Neuron (in vitro differentiated cells): ENCODE measurements around the gene BFAR.
"Not testable (repeated sequence)": the region's sequence is repeated elsewhere in the genome, so short reads cannot be mapped to it uniquely, and the experiment has no call there.

Experiments used
- H2AFZ ChIP-seq: one replicate; pipeline ENCODE4 v1.6.1; 2013; ENCODE audit warnings: low read depth, mild to moderate bottlenecking, inconsistent platforms, low read length, moderate library complexity
- H3K27me3 ChIP-seq: one replicate; pipeline ENCODE4 v1.6.1; 2013; ENCODE audit warnings: low read length; ENCODE audit not compliant: insufficient read depth
- H3K36me3 ChIP-seq: one replicate; pipeline ENCODE4 v1.6.1; 2013; ENCODE audit warnings: low read length; ENCODE audit not compliant: insufficient read depth
- H3K4me1 ChIP-seq: one replicate; pipeline ENCODE4 v1.6.1; 2013; ENCODE audit warnings: low read length; ENCODE audit not compliant: insufficient read depth
- H3K4me3 ChIP-seq: 2 replicates; pipeline ENCODE4 v1.5.1; 2013; ENCODE audit warnings: mild to moderate bottlenecking, low read length, moderate library complexity
- H3K9me3 ChIP-seq: one replicate; pipeline ENCODE4 v1.6.1; 2013; ENCODE audit warnings: low read length

Gene BFAR

GRCh38 chr16:14681115-14681514, 48.4 kb downstream of the BFAR start:
- H3K9me3 ChIP-seq, result no peaks in the 10 kb centered on the region
- no peaks in the 10 kb centered on the region for H3K36me3 ChIP-seq
- no peaks in the 10 kb centered on the region for H3K27me3 ChIP-seq
- H2AFZ ChIP-seq, result no peak overlapping the region
- H3K4me1 ChIP-seq, result no peaks in the 10 kb centered on the region
- H3K4me3 ChIP-seq, result no peak overlapping the region

GRCh38 chr16:14682121-14682520, 49.4 kb downstream of the BFAR start:
- H3K9me3 ChIP-seq, result no peaks in the 10 kb centered on the region
- no peak overlapping the region for H2AFZ ChIP-seq
- no peak overlapping the region for H3K4me3 ChIP-seq
- H3K4me1 ChIP-seq, result no peaks in the 10 kb centered on the region
- H3K27me3 ChIP-seq, result no peaks in the 10 kb centered on the region
- no peaks in the 10 kb centered on the region for H3K36me3 ChIP-seq

- not testable (repeated sequence) for H3K4me1 ChIP-seq, H3K9me3 ChIP-seq, H2AFZ ChIP-seq, H3K4me3 ChIP-seq, H3K27me3 ChIP-seq, H3K36me3 ChIP-seq
These were observed 53.4 kb downstream of the BFAR start for GRCh38 chr16:14685870-14686793.

- H3K9me3 ChIP-seq, H2AFZ ChIP-seq, H3K4me1 ChIP-seq, H3K4me3 ChIP-seq, H3K27me3 ChIP-seq, H3K36me3 ChIP-seq: not testable (repeated sequence)
These were observed 61.4 kb downstream of the BFAR start, which contains the start of gene PLA2G10 for GRCh38 chr16:14694129-14694528. PLA2G10 (minus strand) TSS chr16:14694308; CDS start chr16:14694229, 79 bp downstream.

GRCh38 chr16:14701859-14702258, 69.1 kb downstream of the BFAR start:
- H3K36me3 ChIP-seq, H2AFZ ChIP-seq, H3K4me1 ChIP-seq, H3K27me3 ChIP-seq, H3K4me3 ChIP-seq, H3K9me3 ChIP-seq: not testable (repeated sequence)

- not testable (repeated sequence) for H3K36me3 ChIP-seq, H3K4me3 ChIP-seq, H3K4me1 ChIP-seq, H2AFZ ChIP-seq, H3K27me3 ChIP-seq, H3K9me3 ChIP-seq
These were observed 69.9 kb downstream of the BFAR start for GRCh38 chr16:14702672-14703071.

- H2AFZ ChIP-seq, H3K9me3 ChIP-seq, H3K4me3 ChIP-seq, H3K27me3 ChIP-seq, H3K4me1 ChIP-seq, H3K36me3 ChIP-seq: not testable (repeated sequence)
These were observed 70.6 kb downstream of the BFAR start, which contains the start of gene NPIPA3 for GRCh38 chr16:14703156-14704011. NPIPA3 (plus strand) TSS chr16:14703411; CDS start chr16:14708944, 5,533 bp downstream.
